CD4-positive, CD25-positive, alpha-beta regulatory T cell (primary cell): ENCODE measurements around the gene VPS37C. TPM values are rescaled to one million over a fixed set of nuclear protein-coding genes. Genes with fewer than 3 reads are reported as not detected.

Experiments used
- ATAC-seq, 2 donors: fragments of 150-1000 bp; cut with Tn5 transposase; one replicate each; pipeline ENCODE4 v1.10.0; 2021; ENCODE audit warnings: low read depth in 2 of 2, moderate number of reproducible peaks in 2 of 2, moderate library complexity in 1 of 2
- DNase-seq, 3 donors: peaks; one replicate each; pipeline versions ENCODE4 v3.0.0 to v3.0.0-alpha.2; 2012 to 2022; ENCODE audit warnings: mixed read lengths in 1 of 3
- H3K27ac ChIP-seq: one replicate; pipeline ENCODE4 v1.7.0; 2013; ENCODE audit warnings: mild to moderate bottlenecking, low read length; ENCODE audit not compliant: insufficient read depth, poor library complexity, severe bottlenecking
- H3K27me3 ChIP-seq: one replicate; pipeline ENCODE4 v1.7.0; 2013; ENCODE audit warnings: low read length; ENCODE audit not compliant: control insufficient read depth, insufficient read depth
- H3K36me3 ChIP-seq: one replicate; pipeline ENCODE4 v1.7.0; 2013; ENCODE audit warnings: mild to moderate bottlenecking, low read length, moderate library complexity; ENCODE audit not compliant: control insufficient read depth, insufficient read depth
- H3K4me1 ChIP-seq: 2 replicates; pipeline ENCODE4 v1.7.0; 2013; ENCODE audit warnings: mild to moderate bottlenecking, low read length; ENCODE audit not compliant: insufficient read depth, control insufficient read depth, poor library complexity, severe bottlenecking
- H3K4me3 ChIP-seq: one replicate; pipeline ENCODE4 v1.7.0; 2013; ENCODE audit warnings: low read depth, mild to moderate bottlenecking, low read length, moderate library complexity
- H3K9me3 ChIP-seq, 2 experiments: 1 replicate in 1 of 2; 2 replicates in 1 of 2; pipeline ENCODE4 v1.7.0; 2013; ENCODE audit warnings: low read length in 2 of 2, mild to moderate bottlenecking in 1 of 2, moderate library complexity in 1 of 2; ENCODE audit not compliant: control insufficient read depth in 2 of 2
- H3K27ac Mint-ChIP-seq, 3 donors: one replicate each; pipeline ENCODE4 v1.8.0; 2020 to 2022; ENCODE audit warnings: mild to moderate bottlenecking in 3 of 3, mixed read lengths in 3 of 3, moderate library complexity in 2 of 3
- H3K27me3 Mint-ChIP-seq: one replicate; pipeline ENCODE4 v1.8.0; 2022; ENCODE audit warnings: mild to moderate bottlenecking, mixed read lengths
- H3K36me3 Mint-ChIP-seq: one replicate; pipeline ENCODE4 v1.8.0; 2020; ENCODE audit warnings: mixed read lengths
- H3K4me1 Mint-ChIP-seq, 4 donors: one replicate each; pipeline ENCODE4 v1.8.0; 2020 to 2022; ENCODE audit warnings: mixed read lengths in 4 of 4, mild to moderate bottlenecking in 1 of 4
- H3K4me3 Mint-ChIP-seq, 4 donors: one replicate each; pipeline ENCODE4 v1.8.0; 2020 to 2022; ENCODE audit warnings: mild to moderate bottlenecking in 4 of 4, mixed read lengths in 4 of 4, moderate library complexity in 3 of 4
- H3K9me3 Mint-ChIP-seq, 7 donors: one replicate each; pipeline ENCODE4 v1.8.0; 2020 to 2022; ENCODE audit warnings: mixed read lengths in 7 of 7, mild to moderate bottlenecking in 3 of 7, moderate library complexity in 2 of 7
- polyA plus RNA-seq, 4 donors: library from polyadenylated mRNA; unstranded; fragments of 300-500 nt; fragmentation: Illumina TruSeq; gene quantifications; one replicate each; pipeline ENCODE4 v1.2.3, GENCODE V29; 2021
- total RNA-seq: library from RNA; stranded (reverse); gene quantifications from one replicate; pipeline ENCODE4 v1.2.3, GENCODE V29; 2022

VPS37C gene
- total and polyA plus RNA-seq, 5 donors from 2014 or later = 0.30 to 2.8 (median 0.65) TPM

GRCh38 chr11:61123775-61124571, 37.3 kb downstream of the VPS37C start:
- peaks cover 5% of the 10 kb centered on the region for H3K27me3 Mint-ChIP-seq
- H3K36me3 Mint-ChIP-seq = peaks cover 52% of the 10 kb centered on the region
- DNase-seq (no peak), ATAC-seq (no peak)
- peaks cover 0 to 1% (median 0%) of the 10 kb centered on the region in 7 donors for H3K9me3 Mint-ChIP-seq
- no peak overlapping the region for H3K27ac ChIP-seq
- H3K4me3 Mint-ChIP-seq = peak overlapping the region in 2 of 4 donors; percentile 11 to 40
- H3K27me3 ChIP-seq = no peaks in the 10 kb centered on the region
- H3K4me1 ChIP-seq = peaks cover 25% of the 10 kb centered on the region
- no peaks in the 10 kb centered on the region for H3K9me3 ChIP-seq
- peaks cover 83% of the 10 kb centered on the region for H3K36me3 ChIP-seq
- peaks cover 6 to 62% (median 30%) of the 10 kb centered on the region in 4 donors for H3K4me1 Mint-ChIP-seq
- H3K4me3 ChIP-seq = no peak overlapping the region
- peak overlapping the region; percentile 52 to 93 (median 87) for H3K27ac Mint-ChIP-seq

GRCh38 chr11:61122761-61123160, 38.5 kb downstream of the VPS37C start:
- no peak overlapping the region for H3K4me3 ChIP-seq
- no peak overlapping the region for H3K27ac ChIP-seq
- H3K36me3 ChIP-seq = peaks cover 95% of the 10 kb centered on the region
- H3K4me1 Mint-ChIP-seq = peaks cover 6 to 57% (median 28%) of the 10 kb centered on the region in 4 donors
- ATAC-seq (no peak), DNase-seq (no peak)
- no peaks in the 10 kb centered on the region for H3K27me3 ChIP-seq
- H3K27ac Mint-ChIP-seq = peak overlapping the region in 2 of 3 donors; percentile 86 to 98
- no peaks in the 10 kb centered on the region for H3K9me3 Mint-ChIP-seq
- peaks cover 28% of the 10 kb centered on the region for H3K4me1 ChIP-seq
- H3K36me3 Mint-ChIP-seq = peaks cover 52% of the 10 kb centered on the region
- no peak overlapping the region for H3K4me3 Mint-ChIP-seq
- H3K9me3 ChIP-seq = no peaks in the 10 kb centered on the region
- H3K27me3 Mint-ChIP-seq = peaks cover 9% of the 10 kb centered on the region

- no peaks in the 10 kb centered on the region for H3K9me3 Mint-ChIP-seq
- peaks cover 9 to 60% (median 29%) of the 10 kb centered on the region in 4 donors for H3K4me1 Mint-ChIP-seq
- H3K27ac Mint-ChIP-seq = peak overlapping the region; percentile 83 to 98 (median 90)
- no peak overlapping the region for H3K4me3 Mint-ChIP-seq
- peaks cover 30% of the 10 kb centered on the region for H3K4me1 ChIP-seq
- no peaks in the 10 kb centered on the region for H3K9me3 ChIP-seq
- ATAC-seq (no peak), DNase-seq (no peak)
- H3K36me3 Mint-ChIP-seq = peaks cover 53% of the 10 kb centered on the region
- H3K27ac ChIP-seq = no peak overlapping the region
- H3K36me3 ChIP-seq = peaks cover 93% of the 10 kb centered on the region
- H3K4me3 ChIP-seq = no peak overlapping the region
- peaks cover 9% of the 10 kb centered on the region for H3K27me3 Mint-ChIP-seq
- no peaks in the 10 kb centered on the region for H3K27me3 ChIP-seq
Observed at GRCh38 chr11:61121917-61122316, 39.3 kb downstream of the VPS37C start.

GRCh38 chr11:61121192-61121831, 39.9 kb downstream of the VPS37C start:
- no peaks in the 10 kb centered on the region for H3K9me3 Mint-ChIP-seq
- Histone ChIP-seq H3K27me3 (no peaks in the 10 kb centered on the region), H3K4me1 (peaks cover 35% of the 10 kb centered on the region), H3K9me3 (no peaks in the 10 kb centered on the region), H3K4me3 (no peak overlapping the region), H3K36me3 (peaks cover 93% of the 10 kb centered on the region), H3K27ac (peak overlapping the region; percentile 75)
- H3K4me1 Mint-ChIP-seq = peaks cover 12 to 66% (median 34%) of the 10 kb centered on the region in 4 donors
- peak overlapping the region; percentile 95 to 98 (median 97) for H3K27ac Mint-ChIP-seq
- peak overlapping the region; percentile 71 to 83 (median 78) for H3K4me3 Mint-ChIP-seq
- H3K36me3 Mint-ChIP-seq = peaks cover 58% of the 10 kb centered on the region
- DNase-seq = no peak
- no peak for ATAC-seq
- H3K27me3 Mint-ChIP-seq = peaks cover 9% of the 10 kb centered on the region

- H3K4me1 Mint-ChIP-seq = peaks cover 12 to 69% (median 38%) of the 10 kb centered on the region in 4 donors
- peak overlapping the region; percentile 95 to 98 (median 97) for H3K27ac Mint-ChIP-seq
- peaks cover 9% of the 10 kb centered on the region for H3K27me3 Mint-ChIP-seq
- H3K4me3 Mint-ChIP-seq = peak overlapping the region; percentile 71 to 83 (median 78)
- H3K27me3 ChIP-seq = no peaks in the 10 kb centered on the region
- H3K9me3 ChIP-seq = no peaks in the 10 kb centered on the region
- DNase-seq (peak; percentile 45 to 79 (median 62)), ATAC-seq (peak; percentile 83 to 89)
- H3K9me3 Mint-ChIP-seq = no peaks in the 10 kb centered on the region
- peaks cover 37% of the 10 kb centered on the region for H3K4me1 ChIP-seq
- H3K4me3 ChIP-seq = peak overlapping the region; percentile 44
- peak overlapping the region; percentile 75 for H3K27ac ChIP-seq
- peaks cover 57% of the 10 kb centered on the region for H3K36me3 Mint-ChIP-seq
- H3K36me3 ChIP-seq = peaks cover 93% of the 10 kb centered on the region
Observed at GRCh38 chr11:61120706-61121191, 40.5 kb downstream of the VPS37C start.

GRCh38 chr11:61120099-61120705, 41.0 kb downstream of the VPS37C start:
- H3K36me3 Mint-ChIP-seq = peaks cover 60% of the 10 kb centered on the region

GRCh38 chr11:61119571-61119970, 41.7 kb downstream of the VPS37C start:
- Histone ChIP-seq H3K4me3 (no peak overlapping the region), H3K36me3 (peaks cover 90% of the 10 kb centered on the region), H3K27ac (peak overlapping the region; percentile 75), H3K4me1 (peaks cover 49% of the 10 kb centered on the region), H3K27me3 (no peaks in the 10 kb centered on the region), H3K9me3 (no peaks in the 10 kb centered on the region)
- Mint-ChIP-seq H3K27ac (peak overlapping the region; percentile 95 to 98 (median 97)), H3K9me3 (no peaks in the 10 kb centered on the region), H3K4me1 (peaks cover 15 to 79% (median 50%) of the 10 kb centered on the region in 4 donors), H3K36me3 (peaks cover 64% of the 10 kb centered on the region), H3K4me3 (peak overlapping the region; percentile 71 to 87 (median 80)), H3K27me3 (peaks cover 9% of the 10 kb centered on the region)
- DNase-seq = no peak
- no peak for ATAC-seq

More at GRCh38 chr11:61120099-61120705, 41.0 kb downstream of the VPS37C start:
- ATAC-seq (peak in 1 of 2 donors; percentile 9), DNase-seq (peak in 1 of 3 donors; percentile 37)
- peak overlapping the region; percentile 75 for H3K27ac ChIP-seq
- H3K36me3 ChIP-seq = peaks cover 93% of the 10 kb centered on the region
- H3K4me3 ChIP-seq = peak overlapping the region; percentile 44
- Mint-ChIP-seq H3K9me3 (no peaks in the 10 kb centered on the region), H3K27me3 (peaks cover 9% of the 10 kb centered on the region), H3K27ac (peak overlapping the region; percentile 95 to 98 (median 97)), H3K4me3 (peak overlapping the region; percentile 71 to 87 (median 80)), H3K4me1 (peaks cover 12 to 73% (median 44%) of the 10 kb centered on the region in 4 donors)
- no peaks in the 10 kb centered on the region for H3K27me3 ChIP-seq
- H3K4me1 ChIP-seq = peaks cover 43% of the 10 kb centered on the region
- no peaks in the 10 kb centered on the region for H3K9me3 ChIP-seq
